Nephron (organoid): ENCODE measurements around the gene SETBP1.

Experiments
- H3K27ac Mint-ChIP-seq, 3 experiments: 2 replicates each; pipeline ENCODE4 v1.8.0; 2020; ENCODE audit warnings: mixed read lengths in 3 of 3, mild to moderate bottlenecking in 2 of 3, moderate library complexity in 1 of 3
- H3K27me3 Mint-ChIP-seq: 2 replicates; pipeline ENCODE4 v1.8.0; 2021; ENCODE audit warnings: low read depth, mild to moderate bottlenecking, moderate library complexity, mixed read lengths
- H3K36me3 Mint-ChIP-seq: 2 replicates; pipeline ENCODE4 v1.8.0; 2020; ENCODE audit warnings: low read depth, mixed read lengths
- H3K4me1 Mint-ChIP-seq: 2 replicates; pipeline ENCODE4 v1.8.0; 2020; ENCODE audit warnings: mixed read lengths
- H3K4me3 Mint-ChIP-seq, 3 experiments: 2 replicates each; pipeline ENCODE4 v1.8.0; 2020; ENCODE audit warnings: mild to moderate bottlenecking in 3 of 3, mixed read lengths in 3 of 3, moderate library complexity in 2 of 3
- H3K9me3 Mint-ChIP-seq: 2 replicates; pipeline ENCODE4 v1.8.0; 2020; ENCODE audit warnings: mixed read lengths
- TF ChIP-seq, protein P1 (sequence below), 3 experiments: fragments of 200-600 bp; sonication (generic); IDR thresholded peaks; one replicate each; pipeline ENCODE4 v1.5.0; 2021; ENCODE audit warnings: antibody characterized with exemption in 3 of 3; ENCODE audit not compliant: unreplicated experiment in 3 of 3

Gene SETBP1

DNA sequence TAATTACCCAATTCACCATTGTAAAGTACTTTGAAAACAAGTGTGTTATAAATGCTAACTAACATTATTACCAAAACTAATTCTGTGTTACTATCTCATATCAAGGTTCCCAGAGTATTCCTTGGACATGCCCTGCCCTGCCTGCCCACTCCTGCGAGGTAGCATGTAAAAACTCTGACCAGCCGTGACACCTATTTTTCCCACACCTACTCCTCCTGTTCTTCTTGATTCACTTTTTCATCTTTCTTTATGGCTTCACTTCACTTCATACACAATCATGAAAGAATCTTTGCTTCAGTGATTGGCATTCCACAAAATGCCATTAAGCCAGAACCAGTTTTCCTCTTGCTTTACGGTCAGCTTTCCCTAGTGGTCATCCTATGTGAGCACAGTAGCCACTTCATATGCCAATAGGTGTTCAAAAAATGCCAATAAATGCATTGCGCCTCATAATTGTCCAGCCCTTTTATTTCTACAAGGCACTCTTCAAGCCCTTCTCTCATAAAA lies 42.6 kb upstream of the SETBP1 start:
- no peak overlapping the region for H3K4me3 Mint-ChIP-seq
- no peaks in the 10 kb centered on the region for H3K27me3 Mint-ChIP-seq
- peaks cover 14% of the 10 kb centered on the region for H3K4me1 Mint-ChIP-seq
- no peaks in the 10 kb centered on the region for H3K9me3 Mint-ChIP-seq
- no peaks in the 10 kb centered on the region for H3K36me3 Mint-ChIP-seq
- peak overlapping the region; percentile 16 to 90 (median 29) for H3K27ac Mint-ChIP-seq
- TF ChIP-seq, protein P1, sequence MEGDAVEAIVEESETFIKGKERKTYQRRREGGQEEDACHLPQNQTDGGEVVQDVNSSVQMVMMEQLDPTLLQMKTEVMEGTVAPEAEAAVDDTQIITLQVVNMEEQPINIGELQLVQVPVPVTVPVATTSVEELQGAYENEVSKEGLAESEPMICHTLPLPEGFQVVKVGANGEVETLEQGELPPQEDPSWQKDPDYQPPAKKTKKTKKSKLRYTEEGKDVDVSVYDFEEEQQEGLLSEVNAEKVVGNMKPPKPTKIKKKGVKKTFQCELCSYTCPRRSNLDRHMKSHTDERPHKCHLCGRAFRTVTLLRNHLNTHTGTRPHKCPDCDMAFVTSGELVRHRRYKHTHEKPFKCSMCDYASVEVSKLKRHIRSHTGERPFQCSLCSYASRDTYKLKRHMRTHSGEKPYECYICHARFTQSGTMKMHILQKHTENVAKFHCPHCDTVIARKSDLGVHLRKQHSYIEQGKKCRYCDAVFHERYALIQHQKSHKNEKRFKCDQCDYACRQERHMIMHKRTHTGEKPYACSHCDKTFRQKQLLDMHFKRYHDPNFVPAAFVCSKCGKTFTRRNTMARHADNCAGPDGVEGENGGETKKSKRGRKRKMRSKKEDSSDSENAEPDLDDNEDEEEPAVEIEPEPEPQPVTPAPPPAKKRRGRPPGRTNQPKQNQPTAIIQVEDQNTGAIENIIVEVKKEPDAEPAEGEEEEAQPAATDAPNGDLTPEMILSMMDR (IDR thresholded peaks at IDR 0.05; ENCODE audit: unreplicated experiment in 3 of 3) = no peak

DNA sequence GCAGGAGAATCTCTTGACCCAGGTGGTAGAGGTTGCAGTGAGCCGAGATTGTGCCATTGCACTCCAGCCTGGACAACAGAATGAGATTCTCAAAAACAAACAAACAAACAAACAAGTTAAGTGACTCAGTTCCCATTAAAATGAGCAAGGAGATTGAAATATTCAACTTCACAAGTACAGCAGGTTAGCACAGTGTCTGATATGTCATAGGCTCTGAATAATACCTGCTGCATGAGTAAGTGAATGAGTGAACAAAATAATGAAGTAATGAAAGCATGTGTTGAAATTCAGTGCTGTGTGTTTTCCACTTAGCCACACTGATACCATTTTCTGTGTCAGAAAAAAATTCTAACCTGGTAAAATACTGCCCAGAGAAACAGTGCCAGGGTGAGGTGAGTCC lies 41.9 kb upstream of the SETBP1 start:
- TF ChIP-seq, protein P1 (IDR thresholded peaks at IDR 0.05; ENCODE audit: unreplicated experiment in 3 of 3) = no peak

DNA sequence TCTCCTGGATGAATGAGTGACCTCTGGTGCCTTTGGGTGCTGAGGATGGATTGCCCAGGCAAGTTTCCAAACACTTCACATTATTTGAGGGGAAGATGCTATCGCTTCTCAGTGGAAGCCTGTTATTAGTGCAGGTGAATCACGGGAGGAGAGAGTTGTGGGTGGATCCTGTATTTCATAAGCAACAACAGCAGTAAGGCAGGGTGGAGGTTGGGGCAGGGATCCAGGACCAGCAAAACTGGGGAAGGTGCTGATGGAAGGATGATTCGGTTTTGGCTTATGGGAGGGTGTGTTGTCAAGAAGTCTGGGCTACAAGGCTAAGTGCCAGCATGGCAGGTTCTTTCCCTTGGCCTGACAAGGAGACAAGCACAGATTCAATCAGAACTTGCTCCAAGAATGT lies 37.7 kb upstream of the SETBP1 start:
- Mint-ChIP-seq H3K27ac (peak overlapping the region in 2 of 3 experiments; percentile 22 to 46), H3K4me1 (peaks cover 14% of the 10 kb centered on the region), H3K4me3 (no peak overlapping the region), H3K36me3 (no peaks in the 10 kb centered on the region), H3K27me3 (no peaks in the 10 kb centered on the region), H3K9me3 (no peaks in the 10 kb centered on the region)
- TF ChIP-seq, protein P1 (IDR thresholded peaks at IDR 0.05; ENCODE audit: unreplicated experiment in 3 of 3) = no peak

More for the DNA sequence above, 41.9 kb upstream of the SETBP1 start:
- Mint-ChIP-seq H3K4me1 (peaks cover 14% of the 10 kb centered on the region), H3K27ac (no peak overlapping the region), H3K9me3 (no peaks in the 10 kb centered on the region), H3K4me3 (no peak overlapping the region), H3K36me3 (no peaks in the 10 kb centered on the region), H3K27me3 (no peaks in the 10 kb centered on the region)

DNA sequence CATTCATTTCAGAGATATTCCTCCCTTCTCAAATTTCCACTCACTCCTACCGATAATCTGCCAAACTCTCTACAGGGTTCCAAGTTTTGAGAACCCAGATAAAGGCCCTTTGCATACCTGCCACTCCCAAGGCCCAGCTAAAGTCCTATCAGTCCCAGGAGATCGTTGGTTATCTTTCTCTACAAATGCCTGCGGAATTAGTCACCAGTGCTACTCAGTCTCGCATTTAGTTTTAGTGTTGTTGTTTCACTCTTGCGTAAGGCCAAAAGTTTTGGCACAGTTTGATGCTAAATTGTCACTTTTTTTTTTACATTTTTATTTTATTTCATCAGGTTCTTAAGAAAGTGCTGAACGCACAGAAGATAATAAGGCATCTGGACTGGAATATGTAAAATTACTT lies 29.2 kb upstream of the SETBP1 start:
- peaks cover 12% of the 10 kb centered on the region for H3K4me1 Mint-ChIP-seq
- TF ChIP-seq, protein P1 (IDR thresholded peaks at IDR 0.05; ENCODE audit: unreplicated experiment in 3 of 3) = no peak
- H3K36me3 Mint-ChIP-seq = no peaks in the 10 kb centered on the region
- no peak overlapping the region for H3K4me3 Mint-ChIP-seq
- H3K9me3 Mint-ChIP-seq = no peaks in the 10 kb centered on the region
- H3K27ac Mint-ChIP-seq = peak overlapping the region in 2 of 3 experiments; percentile 47 to 59
- H3K27me3 Mint-ChIP-seq = no peaks in the 10 kb centered on the region

DNA sequence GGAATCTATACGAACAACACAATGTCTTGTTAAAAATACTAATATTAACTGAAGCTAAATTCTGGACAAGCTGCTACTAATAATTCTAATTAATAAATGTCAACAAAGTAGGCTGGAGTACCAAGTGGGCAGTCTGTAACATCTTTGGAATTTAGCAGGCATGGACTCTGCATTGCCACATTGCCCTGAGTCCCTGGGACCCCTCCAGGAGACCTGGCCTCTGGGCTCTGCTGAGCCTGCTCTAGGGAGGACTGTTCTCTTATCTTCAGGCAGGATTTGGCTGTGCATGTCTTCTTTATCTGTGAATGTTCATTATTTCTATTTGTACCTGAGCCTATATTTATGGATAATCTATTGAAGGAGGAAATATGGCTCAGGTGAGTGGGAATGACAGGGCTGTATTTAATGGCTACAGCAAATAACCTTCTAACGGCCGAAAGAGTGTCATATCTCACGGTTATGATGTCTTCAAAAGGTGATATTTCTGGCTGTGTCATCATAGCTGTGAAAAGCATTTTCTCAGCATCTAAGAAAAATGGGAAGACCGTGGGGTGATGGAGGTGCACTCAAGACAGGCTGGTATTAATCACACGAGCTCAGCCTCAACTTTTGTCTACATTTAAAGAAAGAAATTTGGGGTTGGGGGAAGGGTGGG lies 28.6 kb upstream of the SETBP1 start:
- no peak overlapping the region for H3K4me3 Mint-ChIP-seq
- peaks cover 12% of the 10 kb centered on the region for H3K4me1 Mint-ChIP-seq
- TF ChIP-seq, protein P1 (IDR thresholded peaks at IDR 0.05; ENCODE audit: unreplicated experiment in 3 of 3) = no peak
- H3K36me3 Mint-ChIP-seq = no peaks in the 10 kb centered on the region
- no peaks in the 10 kb centered on the region for H3K27me3 Mint-ChIP-seq
- no peaks in the 10 kb centered on the region for H3K9me3 Mint-ChIP-seq
- no peak overlapping the region for H3K27ac Mint-ChIP-seq

DNA sequence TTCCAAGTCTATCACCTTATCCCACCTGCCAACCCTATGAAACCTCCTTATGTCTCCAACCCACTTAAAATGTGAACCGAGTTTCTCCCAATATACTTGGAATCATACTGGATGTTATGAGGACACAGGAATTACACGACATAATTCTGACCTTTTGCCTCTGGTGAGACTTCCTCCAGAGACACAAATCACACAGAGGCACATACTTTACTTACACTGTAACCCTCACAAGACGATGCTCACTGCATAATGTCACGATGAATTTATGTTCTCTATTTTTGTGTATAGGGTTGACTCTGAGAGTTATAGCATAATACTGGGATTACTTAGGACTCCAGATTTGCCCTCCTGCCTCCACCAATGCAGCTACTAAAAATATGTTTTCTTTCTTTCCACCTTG lies 28.0 kb upstream of the SETBP1 start:
- H3K27me3 Mint-ChIP-seq = no peaks in the 10 kb centered on the region
- no peaks in the 10 kb centered on the region for H3K9me3 Mint-ChIP-seq
- no peak overlapping the region for H3K4me3 Mint-ChIP-seq
- H3K36me3 Mint-ChIP-seq = no peaks in the 10 kb centered on the region
- no peak overlapping the region for H3K27ac Mint-ChIP-seq
- peaks cover 12% of the 10 kb centered on the region for H3K4me1 Mint-ChIP-seq
- TF ChIP-seq, protein P1 (IDR thresholded peaks at IDR 0.05; ENCODE audit: unreplicated experiment in 3 of 3) = no peak
